Measurements from ENCODE around the gene SPRN.
"Not testable (repeated sequence)": the region's sequence is repeated elsewhere in the genome, so short reads cannot be mapped to it uniquely, and the experiment has no call there.

The SPRN gene

GRCh38 chr10:133457100-133457841, 32.8 kb upstream of the SPRN start:
- DNase-seq (ENCODE audit: low read depth in 1 of 2, low spot score in 1 of 2): no peak

GRCh38 chr10:133456041-133456951, 31.9 kb upstream of the SPRN start:
- DNase-seq (ENCODE audit: low read depth in 1 of 2, low spot score in 1 of 2): no peak

GRCh38 chr10:133455611-133456031, 31.2 kb upstream of the SPRN start:
- DNase-seq (ENCODE audit: low read depth in 1 of 2, low spot score in 1 of 2): no peak

- no peak for DNase-seq (ENCODE audit: low read depth in 1 of 2, low spot score in 1 of 2)
These were observed 30.8 kb upstream of the SPRN start for GRCh38 chr10:133455196-133455595.

GRCh38 chr10:133454204-133454893, 29.9 kb upstream of the SPRN start:
- no peak for DNase-seq (ENCODE audit: low read depth in 1 of 2, low spot score in 1 of 2)

- DNase-seq (ENCODE audit: low read depth in 1 of 2, low spot score in 1 of 2): no peak
These were observed 29.2 kb upstream of the SPRN start, which contains the start of gene SCART1 for GRCh38 chr10:133453516-133454203. Gene SCART1, plus strand, starts transcription at chr10:133453945. Its CDS starts 53 bp downstream, at chr10:133453998.

- no peak for DNase-seq (ENCODE audit: low read depth in 1 of 2, low spot score in 1 of 2)
These were observed 28.0 kb upstream of the SPRN start for GRCh38 chr10:133452453-133452852.

- no peak for DNase-seq (ENCODE audit: low read depth in 1 of 2, low spot score in 1 of 2)
These were observed 26.9 kb upstream of the SPRN start for GRCh38 chr10:133451346-133451745.

GRCh38 chr10:133448120-133448519, 23.7 kb upstream of the SPRN start:
- DNase-seq (ENCODE audit: low read depth in 1 of 2, low spot score in 1 of 2): no peak

GRCh38 chr10:133446979-133447378, 22.6 kb upstream of the SPRN start:
- DNase-seq (ENCODE audit: low read depth in 1 of 2, low spot score in 1 of 2): no peak

GRCh38 chr10:133445751-133446708, 21.6 kb upstream of the SPRN start:
- DNase-seq (ENCODE audit: low read depth in 1 of 2, low spot score in 1 of 2): no peak

- DNase-seq (ENCODE audit: low read depth in 1 of 2, low spot score in 1 of 2): no peak
These were observed 20.9 kb upstream of the SPRN start for GRCh38 chr10:133445268-133445732.

GRCh38 chr10:133444342-133445267, 20.2 kb upstream of the SPRN start:
- no peak for DNase-seq (ENCODE audit: low read depth in 1 of 2, low spot score in 1 of 2)

GRCh38 chr10:133442967-133443924, 18.8 kb upstream of the SPRN start:
- DNase-seq (ENCODE audit: low read depth in 1 of 2, low spot score in 1 of 2): no peak

- DNase-seq (ENCODE audit: low read depth in 1 of 2, low spot score in 1 of 2): no peak
These were observed 18.0 kb upstream of the SPRN start for GRCh38 chr10:133442191-133442966.

GRCh38 chr10:133441780-133442179, 17.4 kb upstream of the SPRN start:
- no peak for DNase-seq (ENCODE audit: low read depth in 1 of 2, low spot score in 1 of 2)

- not testable (repeated sequence) for DNase-seq (ENCODE audit: low read depth in 1 of 2, low spot score in 1 of 2)
These were observed 16.9 kb upstream of the SPRN start for GRCh38 chr10:133441356-133441755.

Data from stimulated activated CD4-positive, alpha-beta T cell treated with anti-CD3 and anti-CD28 coated beads, Interleukin-15, amount 100 ng/mL, for 1 hour (primary cell).